Liver (tissue), 9 donors: ENCODE measurements around the gene MS4A15. TPM values are rescaled to one million over a fixed set of nuclear protein-coding genes. Genes with fewer than 3 reads are reported as not detected.

Source experiments
- DNase-seq: peaks from one replicate; pipeline ENCODE4 v3.0.0-alpha.2; 2017; ENCODE audit warnings: low spot score
- H3K27ac ChIP-seq, 2 donors: one replicate each; pipeline ENCODE4 v1.7.0; 2013; ENCODE audit warnings: inconsistent platforms in 2 of 2, low read length in 2 of 2, control low read depth in 1 of 2, low read depth in 1 of 2, mild to moderate bottlenecking in 1 of 2
- H3K27me3 ChIP-seq, 4 donors: one replicate each; pipeline versions ENCODE4 v1.6.1 to v1.7.0; 2013; ENCODE audit warnings: low read length in 3 of 4, inconsistent platforms in 1 of 4, mild to moderate bottlenecking in 1 of 4, moderate library complexity in 1 of 4; ENCODE audit not compliant: control insufficient read depth in 4 of 4, insufficient read depth in 4 of 4
- H3K36me3 ChIP-seq, 4 donors: one replicate each; pipeline versions ENCODE4 v1.6.1 to v1.7.0; 2013; ENCODE audit warnings: low read length in 3 of 4, mild to moderate bottlenecking in 3 of 4, low read depth in 1 of 4, moderate library complexity in 1 of 4; ENCODE audit not compliant: control insufficient read depth in 4 of 4, insufficient read depth in 3 of 4
- H3K4me1 ChIP-seq, 4 donors: one replicate each; pipeline versions ENCODE4 v1.6.1 to v1.7.0; 2013; ENCODE audit warnings: low read length in 3 of 4, mild to moderate bottlenecking in 3 of 4, moderate library complexity in 1 of 4; ENCODE audit not compliant: control insufficient read depth in 4 of 4, insufficient read depth in 4 of 4
- H3K4me3 ChIP-seq, 3 donors: one replicate each; pipeline versions ENCODE4 v1.6.1 to v1.7.0; 2013; ENCODE audit warnings: low read length in 3 of 3, control low read depth in 1 of 3, low read depth in 1 of 3, mild to moderate bottlenecking in 1 of 3
- H3K9ac ChIP-seq, 2 donors: one replicate each; pipeline ENCODE4 v1.7.0; 2013; ENCODE audit warnings: low read length in 2 of 2, mild to moderate bottlenecking in 2 of 2, moderate library complexity in 2 of 2, control low read depth in 1 of 2, low read depth in 1 of 2
- H3K9me3 ChIP-seq, 4 donors: one replicate each; pipeline versions ENCODE4 v1.6.1 to v1.7.0; 2013; ENCODE audit warnings: low read length in 3 of 4; ENCODE audit not compliant: control insufficient read depth in 4 of 4
- EGR1 ChIP-seq, 2 donors: IDR thresholded peaks; 2 replicates each; pipeline ENCODE4 v1.6.1; 2016 to 2018; ENCODE audit warnings: antibody characterized with exemption in 2 of 2, low read depth in 2 of 2
- FOXA1 ChIP-seq: IDR thresholded peaks from 2 replicates; pipeline ENCODE4 v1.6.1; 2016; ENCODE audit warnings: antibody characterized with exemption
- FOXA2 ChIP-seq: IDR thresholded peaks from 2 replicates; pipeline ENCODE4 v1.6.1; 2016; ENCODE audit warnings: antibody characterized with exemption
- GABPA ChIP-seq, 2 donors: IDR thresholded peaks in 1 of 2; conservative IDR thresholded peaks in 1 of 2; 2 replicates each; pipeline ENCODE4 v1.6.1; 2016; ENCODE audit warnings: antibody characterized with exemption in 2 of 2, mild to moderate bottlenecking in 1 of 2, moderate library complexity in 1 of 2
- JUND ChIP-seq, 2 donors: IDR thresholded peaks; 2 replicates each; pipeline ENCODE4 v1.6.1; 2016; ENCODE audit warnings: antibody characterized with exemption in 2 of 2
- NR2F2 ChIP-seq: IDR thresholded peaks from 2 replicates; pipeline ENCODE4 v1.6.1; 2016; ENCODE audit warnings: antibody characterized with exemption
- RAD21 ChIP-seq, 2 donors: IDR thresholded peaks; 2 replicates each; pipeline ENCODE4 v1.6.1; 2016; ENCODE audit warnings: antibody characterized with exemption in 2 of 2, mild to moderate bottlenecking in 2 of 2
- SP1 ChIP-seq: IDR thresholded peaks from 2 replicates; pipeline ENCODE4 v1.6.1; 2018; ENCODE audit warnings: antibody characterized with exemption, mild to moderate bottlenecking
- TAF1 ChIP-seq: conservative IDR thresholded peaks from 2 replicates; pipeline ENCODE4 v1.6.1; 2016; ENCODE audit warnings: antibody characterized with exemption, mild to moderate bottlenecking
- YY1 ChIP-seq: IDR thresholded peaks from 2 replicates; pipeline ENCODE4 v1.6.1; 2016; ENCODE audit warnings: antibody characterized with exemption, mild to moderate bottlenecking
- WGBS: extraction: QIAGEN DNeasy Blood & Tissue Kit; methylation state at CpG from one replicate; pipeline ENCODE4 v1.1.7; 2013; 5-methylcytosine and 5-hydroxymethylcytosine counted together
- polyA plus RNA-seq, 2 donors: library from polyadenylated mRNA; stranded (reverse) in 1 of 2; unstranded in 1 of 2; fragments of 200-250 nt in 1 of 2; fragments of >200 nt in 1 of 2; fragmentation: Nextera tagmentation in 1 of 2; extraction: Ambion mirVana in 1 of 2; gene quantifications; one replicate each; pipeline versions ENCODE4 v1.2.1 to v1.2.3, GENCODE V29; 2013 to 2015
- total RNA-seq, 2 donors: library from RNA; depleted of rRNA; stranded (reverse); fragments of >200 nt; gene quantifications; one replicate each; pipeline ENCODE4 v1.2.3, GENCODE V29; 2014
- TF ChIP-seq, protein P1 (sequence below): IDR thresholded peaks from 2 replicates; pipeline ENCODE4 v1.6.1; 2016; ENCODE audit warnings: antibody characterized with exemption
- TF ChIP-seq, protein P2 (sequence below): IDR thresholded peaks from 2 replicates; pipeline ENCODE4 v1.6.1; 2016; ENCODE audit warnings: antibody characterized with exemption, mild to moderate bottlenecking
- TF ChIP-seq, protein P3 (sequence below): fragments of 150-350 bp; IDR thresholded peaks from 2 replicates; pipeline ENCODE4 v1.5.1; 2017; ENCODE audit warnings: improper control_type of control experiment, low read depth, low read length; ENCODE audit not compliant: missing input control
- TF ChIP-seq, protein P4 (sequence below): IDR thresholded peaks from 2 replicates; pipeline ENCODE4 v1.6.1; 2016; ENCODE audit warnings: antibody characterized with exemption
- TF ChIP-seq, protein P5 (sequence below): IDR thresholded peaks from 2 replicates; pipeline ENCODE4 v1.6.1; 2016; ENCODE audit warnings: antibody characterized with exemption
- donor health status: healthy.
- donor health status: healthy.
- donor health status: healthy.
- donor health status: healthy.
- donor health status: healthy.

MS4A15 gene
- total and polyA plus RNA-seq, 4 donors = not detected

DNA sequence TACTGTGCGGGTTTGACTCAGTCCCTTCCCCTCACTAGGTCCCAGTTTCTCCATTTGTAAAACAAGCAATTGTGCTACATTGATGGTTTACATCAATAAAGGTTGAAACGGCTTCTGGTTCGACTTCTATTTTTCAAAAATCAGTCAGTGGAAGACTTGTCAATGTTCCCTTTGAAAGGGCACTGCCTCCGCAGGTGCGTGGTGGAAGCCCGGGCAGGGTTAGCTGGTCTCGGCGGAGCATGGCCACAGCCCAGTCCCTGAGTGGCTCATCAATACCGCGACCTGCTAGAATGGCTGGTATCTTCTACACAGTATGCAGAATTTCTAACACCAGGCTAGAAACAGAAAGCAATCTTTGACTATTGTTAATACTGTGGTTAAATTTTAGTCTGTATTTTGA is 44.5 kb downstream of the MS4A15 start (continued):
- TF ChIP-seq, protein P1, sequence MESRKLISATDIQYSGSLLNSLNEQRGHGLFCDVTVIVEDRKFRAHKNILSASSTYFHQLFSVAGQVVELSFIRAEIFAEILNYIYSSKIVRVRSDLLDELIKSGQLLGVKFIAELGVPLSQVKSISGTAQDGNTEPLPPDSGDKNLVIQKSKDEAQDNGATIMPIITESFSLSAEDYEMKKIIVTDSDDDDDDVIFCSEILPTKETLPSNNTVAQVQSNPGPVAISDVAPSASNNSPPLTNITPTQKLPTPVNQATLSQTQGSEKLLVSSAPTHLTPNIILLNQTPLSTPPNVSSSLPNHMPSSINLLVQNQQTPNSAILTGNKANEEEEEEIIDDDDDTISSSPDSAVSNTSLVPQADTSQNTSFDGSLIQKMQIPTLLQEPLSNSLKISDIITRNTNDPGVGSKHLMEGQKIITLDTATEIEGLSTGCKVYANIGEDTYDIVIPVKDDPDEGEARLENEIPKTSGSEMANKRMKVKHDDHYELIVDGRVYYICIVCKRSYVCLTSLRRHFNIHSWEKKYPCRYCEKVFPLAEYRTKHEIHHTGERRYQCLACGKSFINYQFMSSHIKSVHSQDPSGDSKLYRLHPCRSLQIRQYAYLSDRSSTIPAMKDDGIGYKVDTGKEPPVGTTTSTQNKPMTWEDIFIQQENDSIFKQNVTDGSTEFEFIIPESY = no peak
- TF ChIP-seq EGR1 (IDR thresholded peaks at IDR 0.05; ENCODE audit: low read depth in 2 of 2) (no peak), GABPA (IDR thresholded peaks at IDR 0.05 in 1 of 2, conservative IDR thresholded peaks at IDR 0.05 in 1 of 2) (no peak)

DNA sequence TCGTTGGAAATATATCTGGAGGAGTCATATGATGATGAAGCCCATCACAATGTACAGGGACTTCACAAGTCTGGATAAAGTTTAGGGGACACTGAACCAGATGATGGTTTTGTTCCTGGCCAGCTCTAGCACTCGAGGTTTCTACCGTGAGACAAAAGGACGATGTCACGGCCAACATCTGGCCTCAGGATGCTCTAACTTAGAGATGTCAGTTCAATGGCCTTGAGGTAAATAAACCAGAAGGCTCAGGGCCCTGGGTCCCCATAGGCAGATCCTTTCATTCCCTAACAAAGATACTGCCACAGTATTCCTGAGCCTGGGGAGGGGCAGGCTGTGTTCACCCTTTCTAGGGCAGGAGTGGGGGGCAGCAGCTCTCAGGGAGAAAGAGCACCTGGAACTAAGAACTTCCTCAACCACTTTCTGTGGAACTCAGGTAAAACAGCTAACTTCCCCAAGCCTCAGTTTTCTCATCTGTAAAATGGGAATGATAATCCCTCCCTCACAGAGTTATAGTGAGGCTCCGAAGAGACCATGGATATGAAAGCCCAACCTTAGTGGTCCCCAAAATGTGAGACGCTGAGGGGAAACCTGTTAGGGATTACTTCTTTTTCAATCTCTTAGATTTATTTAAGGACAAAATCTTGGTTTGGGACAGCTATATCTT is 46.7 kb downstream of the MS4A15 start:
- TF ChIP-seq, protein P2, sequence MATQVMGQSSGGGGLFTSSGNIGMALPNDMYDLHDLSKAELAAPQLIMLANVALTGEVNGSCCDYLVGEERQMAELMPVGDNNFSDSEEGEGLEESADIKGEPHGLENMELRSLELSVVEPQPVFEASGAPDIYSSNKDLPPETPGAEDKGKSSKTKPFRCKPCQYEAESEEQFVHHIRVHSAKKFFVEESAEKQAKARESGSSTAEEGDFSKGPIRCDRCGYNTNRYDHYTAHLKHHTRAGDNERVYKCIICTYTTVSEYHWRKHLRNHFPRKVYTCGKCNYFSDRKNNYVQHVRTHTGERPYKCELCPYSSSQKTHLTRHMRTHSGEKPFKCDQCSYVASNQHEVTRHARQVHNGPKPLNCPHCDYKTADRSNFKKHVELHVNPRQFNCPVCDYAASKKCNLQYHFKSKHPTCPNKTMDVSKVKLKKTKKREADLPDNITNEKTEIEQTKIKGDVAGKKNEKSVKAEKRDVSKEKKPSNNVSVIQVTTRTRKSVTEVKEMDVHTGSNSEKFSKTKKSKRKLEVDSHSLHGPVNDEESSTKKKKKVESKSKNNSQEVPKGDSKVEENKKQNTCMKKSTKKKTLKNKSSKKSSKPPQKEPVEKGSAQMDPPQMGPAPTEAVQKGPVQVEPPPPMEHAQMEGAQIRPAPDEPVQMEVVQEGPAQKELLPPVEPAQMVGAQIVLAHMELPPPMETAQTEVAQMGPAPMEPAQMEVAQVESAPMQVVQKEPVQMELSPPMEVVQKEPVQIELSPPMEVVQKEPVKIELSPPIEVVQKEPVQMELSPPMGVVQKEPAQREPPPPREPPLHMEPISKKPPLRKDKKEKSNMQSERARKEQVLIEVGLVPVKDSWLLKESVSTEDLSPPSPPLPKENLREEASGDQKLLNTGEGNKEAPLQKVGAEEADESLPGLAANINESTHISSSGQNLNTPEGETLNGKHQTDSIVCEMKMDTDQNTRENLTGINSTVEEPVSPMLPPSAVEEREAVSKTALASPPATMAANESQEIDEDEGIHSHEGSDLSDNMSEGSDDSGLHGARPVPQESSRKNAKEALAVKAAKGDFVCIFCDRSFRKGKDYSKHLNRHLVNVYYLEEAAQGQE = no peak
- no peak for TF ChIP-seq EGR1 (IDR thresholded peaks at IDR 0.05; ENCODE audit: low read depth in 2 of 2)
- no peak for TF ChIP-seq YY1
- TF ChIP-seq JUND (IDR thresholded peaks at IDR 0.05) = no peak
- no peak for TF ChIP-seq FOXA2
- no peak for TF ChIP-seq RAD21 (IDR thresholded peaks at IDR 0.05)
- TF ChIP-seq SP1 = no peak
- no peak for TF ChIP-seq FOXA1
- TF ChIP-seq, protein P3, sequence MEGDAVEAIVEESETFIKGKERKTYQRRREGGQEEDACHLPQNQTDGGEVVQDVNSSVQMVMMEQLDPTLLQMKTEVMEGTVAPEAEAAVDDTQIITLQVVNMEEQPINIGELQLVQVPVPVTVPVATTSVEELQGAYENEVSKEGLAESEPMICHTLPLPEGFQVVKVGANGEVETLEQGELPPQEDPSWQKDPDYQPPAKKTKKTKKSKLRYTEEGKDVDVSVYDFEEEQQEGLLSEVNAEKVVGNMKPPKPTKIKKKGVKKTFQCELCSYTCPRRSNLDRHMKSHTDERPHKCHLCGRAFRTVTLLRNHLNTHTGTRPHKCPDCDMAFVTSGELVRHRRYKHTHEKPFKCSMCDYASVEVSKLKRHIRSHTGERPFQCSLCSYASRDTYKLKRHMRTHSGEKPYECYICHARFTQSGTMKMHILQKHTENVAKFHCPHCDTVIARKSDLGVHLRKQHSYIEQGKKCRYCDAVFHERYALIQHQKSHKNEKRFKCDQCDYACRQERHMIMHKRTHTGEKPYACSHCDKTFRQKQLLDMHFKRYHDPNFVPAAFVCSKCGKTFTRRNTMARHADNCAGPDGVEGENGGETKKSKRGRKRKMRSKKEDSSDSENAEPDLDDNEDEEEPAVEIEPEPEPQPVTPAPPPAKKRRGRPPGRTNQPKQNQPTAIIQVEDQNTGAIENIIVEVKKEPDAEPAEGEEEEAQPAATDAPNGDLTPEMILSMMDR = no peak
- TF ChIP-seq, protein P4, sequence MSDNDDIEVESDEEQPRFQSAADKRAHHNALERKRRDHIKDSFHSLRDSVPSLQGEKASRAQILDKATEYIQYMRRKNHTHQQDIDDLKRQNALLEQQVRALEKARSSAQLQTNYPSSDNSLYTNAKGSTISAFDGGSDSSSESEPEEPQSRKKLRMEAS = no peak
- no peak for TF ChIP-seq NR2F2
- 81% methylated on average over 7 of the region's 7 CpGs for WGBS
- DNase-seq = no peak
- H3K9ac ChIP-seq = no peak overlapping the region
- no peaks in the 10 kb centered on the region for H3K27me3 ChIP-seq
- no peak overlapping the region for H3K27ac ChIP-seq
- no peaks in the 10 kb centered on the region for H3K9me3 ChIP-seq
- H3K4me3 ChIP-seq = no peak overlapping the region
- no peaks in the 10 kb centered on the region for H3K4me1 ChIP-seq
- no peaks in the 10 kb centered on the region for H3K36me3 ChIP-seq

DNA sequence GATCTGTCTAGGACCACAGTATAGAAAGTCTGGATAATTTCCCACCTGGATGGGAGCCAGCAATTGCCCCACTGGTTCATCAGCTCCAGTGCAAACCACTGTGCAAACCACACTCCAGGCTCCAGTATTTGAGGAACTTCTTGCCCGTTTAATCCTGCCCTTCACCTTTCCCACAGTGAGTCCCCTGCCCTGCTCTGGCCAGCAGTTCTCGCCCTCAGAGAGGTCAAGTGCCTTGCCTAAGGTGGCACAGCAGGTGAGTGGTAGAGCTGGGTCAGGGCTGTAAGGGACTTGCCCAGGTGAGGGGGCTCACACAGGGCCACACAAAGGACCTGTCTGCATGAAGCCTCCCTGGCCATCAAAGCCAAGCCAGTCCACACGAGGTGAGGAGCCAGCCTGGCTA is 52.6 kb downstream of the MS4A15 start:
- 68% methylated on average over 3 of the region's 3 CpGs for WGBS
- Histone ChIP-seq H3K9ac (no peak overlapping the region), H3K9me3 (no peaks in the 10 kb centered on the region), H3K36me3 (no peaks in the 10 kb centered on the region), H3K27ac (no peak overlapping the region), H3K4me3 (no peak overlapping the region), H3K4me1 (no peaks in the 10 kb centered on the region), H3K27me3 (peaks cover 0 to 2% (median 0%) of the 10 kb centered on the region in 4 donors)
- TF ChIP-seq, protein P2 = no peak
- TF ChIP-seq, protein P5, sequence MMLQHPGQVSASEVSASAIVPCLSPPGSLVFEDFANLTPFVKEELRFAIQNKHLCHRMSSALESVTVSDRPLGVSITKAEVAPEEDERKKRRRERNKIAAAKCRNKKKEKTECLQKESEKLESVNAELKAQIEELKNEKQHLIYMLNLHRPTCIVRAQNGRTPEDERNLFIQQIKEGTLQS = no peak
- TF ChIP-seq RAD21 (IDR thresholded peaks at IDR 0.05) = no peak
- TF ChIP-seq, protein P3 = no peak
- TF ChIP-seq YY1 = no peak
- no peak for TF ChIP-seq TAF1
- no peak for DNase-seq
